Stomach (tissue), 4 donors: ENCODE measurements around the gene P3H3.

Experiments used
- POLR2AphosphoS5 ChIP-seq, 3 donors: sonication (generic); formaldehyde crosslinking; IDR thresholded peaks; one replicate each; pipeline ENCODE4 v1.6.1; 2016; ENCODE audit warnings: antibody characterized with exemption in 3 of 3
- TF ChIP-seq, protein P1 (sequence below), 7 experiments: fragments of 450-650 bp in 4 of 7; fragments of 200-600 bp in 3 of 7; sonication (generic) in 3 of 7; IDR thresholded peaks; one replicate each; pipeline ENCODE4 v1.5.1; 2016 to 2019; ENCODE audit warnings: antibody characterized with exemption in 7 of 7, control low read depth in 2 of 7, mild to moderate bottlenecking in 1 of 7

GRCh38 chr12:6787309-6787708 is 40.9 kb upstream of the P3H3 start:
- TF ChIP-seq POLR2AphosphoS5 (IDR thresholded peaks at IDR 0.05): no peak
- TF ChIP-seq, protein P1, sequence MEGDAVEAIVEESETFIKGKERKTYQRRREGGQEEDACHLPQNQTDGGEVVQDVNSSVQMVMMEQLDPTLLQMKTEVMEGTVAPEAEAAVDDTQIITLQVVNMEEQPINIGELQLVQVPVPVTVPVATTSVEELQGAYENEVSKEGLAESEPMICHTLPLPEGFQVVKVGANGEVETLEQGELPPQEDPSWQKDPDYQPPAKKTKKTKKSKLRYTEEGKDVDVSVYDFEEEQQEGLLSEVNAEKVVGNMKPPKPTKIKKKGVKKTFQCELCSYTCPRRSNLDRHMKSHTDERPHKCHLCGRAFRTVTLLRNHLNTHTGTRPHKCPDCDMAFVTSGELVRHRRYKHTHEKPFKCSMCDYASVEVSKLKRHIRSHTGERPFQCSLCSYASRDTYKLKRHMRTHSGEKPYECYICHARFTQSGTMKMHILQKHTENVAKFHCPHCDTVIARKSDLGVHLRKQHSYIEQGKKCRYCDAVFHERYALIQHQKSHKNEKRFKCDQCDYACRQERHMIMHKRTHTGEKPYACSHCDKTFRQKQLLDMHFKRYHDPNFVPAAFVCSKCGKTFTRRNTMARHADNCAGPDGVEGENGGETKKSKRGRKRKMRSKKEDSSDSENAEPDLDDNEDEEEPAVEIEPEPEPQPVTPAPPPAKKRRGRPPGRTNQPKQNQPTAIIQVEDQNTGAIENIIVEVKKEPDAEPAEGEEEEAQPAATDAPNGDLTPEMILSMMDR (IDR thresholded peaks at IDR 0.05): no peak
